GM12892 (cell line): ENCODE data around the gene MANBA.

ENCODE experiments used
- POLR2A ChIP-seq: IDR thresholded peaks from 2 replicates; pipeline ENCODE4 v1.6.1; 2011; ENCODE audit warnings: low read depth, low read length, control low read depth
- POLR2AphosphoS5 ChIP-seq: IDR thresholded peaks from 2 replicates; pipeline ENCODE4 v1.6.1; 2011; ENCODE audit warnings: low read depth, low read length, control low read depth
- TAF1 ChIP-seq: IDR thresholded peaks from 2 replicates; pipeline ENCODE4 v1.6.1; 2011; ENCODE audit warnings: low read depth, mild to moderate bottlenecking, control low read depth, low read length, borderline replicate concordance

- no peak for TF ChIP-seq POLR2A
- TF ChIP-seq POLR2AphosphoS5: no peak
- TF ChIP-seq TAF1: no peak
Measured at GRCh38 chr4:102685768-102686167, 75.0 kb downstream of the MANBA start.
